GM21737 (cell line): Measurements from ENCODE around the gene NHERF2.

Experiments used
- ATAC-seq: cut with Tn5 transposase; IDR thresholded peaks from one replicate; pipeline ENCODE4 v1.9.1; 2021; ENCODE audit warnings: mild to moderate bottlenecking, moderate library complexity; ENCODE audit not compliant: unreplicated experiment

The NHERF2 gene

DNA sequence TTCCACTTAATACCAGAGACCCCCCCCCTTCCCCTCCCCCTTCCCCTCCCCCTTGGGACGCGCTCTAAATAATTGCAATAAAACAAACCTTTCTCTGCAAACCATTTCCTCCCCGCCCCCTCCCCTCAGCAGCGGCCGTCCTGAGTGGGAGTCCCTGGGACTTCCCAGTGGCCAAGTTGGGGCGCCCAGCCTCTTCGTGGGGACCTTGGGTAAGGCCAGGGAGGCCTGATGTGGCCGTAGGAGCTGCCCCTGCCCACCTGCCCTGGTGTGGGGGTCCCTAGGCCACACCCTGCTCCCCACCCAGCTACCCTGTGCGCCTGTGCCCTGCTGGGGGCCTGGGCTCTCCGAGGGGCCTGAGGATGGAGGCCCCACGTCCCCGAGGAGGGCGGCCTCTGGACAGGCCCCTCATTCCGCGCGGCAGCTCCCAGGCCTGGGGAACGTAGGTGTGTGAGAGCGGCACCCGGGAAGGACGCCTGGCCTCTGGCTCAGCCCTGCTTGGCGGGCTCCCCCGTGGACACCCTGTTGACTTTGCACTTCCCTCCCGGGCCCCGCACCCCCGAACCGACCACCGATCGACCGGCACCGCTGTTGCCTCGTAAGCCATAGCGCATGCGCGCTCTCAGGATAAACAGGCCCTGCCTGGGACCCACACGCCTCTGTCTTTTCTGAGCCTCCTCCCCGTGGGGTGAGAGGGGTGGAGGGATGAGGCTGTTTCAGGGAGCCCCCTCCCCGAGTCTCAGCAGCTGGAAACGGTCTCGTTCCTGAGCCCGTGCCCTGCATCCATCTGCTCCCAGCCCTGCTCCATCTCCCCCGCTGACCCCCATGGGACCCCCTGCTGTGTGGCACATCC lies 11.9 kb downstream of the NHERF2 start:
- no peak for ATAC-seq

DNA sequence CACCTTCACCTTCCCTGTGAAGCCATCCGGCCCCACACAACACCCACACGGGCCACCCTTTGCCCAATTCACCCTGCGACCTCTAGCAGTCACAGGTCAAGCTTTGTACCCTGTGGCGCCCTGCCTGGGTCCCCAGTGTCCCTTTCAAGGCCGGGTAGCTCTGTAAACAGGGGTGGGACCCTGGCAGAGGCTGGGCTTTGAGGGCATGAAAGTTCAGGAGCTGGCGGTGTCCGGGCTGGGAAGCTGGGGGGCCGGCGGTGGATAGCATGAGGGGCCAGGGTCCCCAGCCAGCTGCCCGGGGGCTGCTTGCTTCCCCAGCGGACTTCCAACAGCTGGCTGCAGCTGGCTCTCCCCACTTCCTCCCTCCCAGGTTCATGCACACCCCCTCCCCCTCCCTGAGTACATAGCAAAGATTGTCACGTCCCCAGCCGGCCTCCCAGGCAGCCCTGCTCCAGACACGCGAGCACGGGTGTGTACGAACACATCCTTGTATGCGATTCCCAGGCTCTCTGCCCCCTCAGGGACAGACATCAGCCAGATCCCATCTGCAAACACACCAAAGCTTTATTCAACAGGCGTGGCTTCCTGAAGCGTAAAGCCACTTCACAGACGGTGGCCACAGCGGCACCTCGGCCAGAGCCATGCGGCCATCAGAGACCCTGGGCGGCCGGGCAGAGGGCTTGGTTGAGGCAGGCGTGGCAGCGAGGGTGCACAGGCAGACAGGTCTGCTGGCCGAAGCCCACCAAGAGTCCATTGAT lies 12.8 kb downstream of the NHERF2 start:
- no peak for ATAC-seq

DNA sequence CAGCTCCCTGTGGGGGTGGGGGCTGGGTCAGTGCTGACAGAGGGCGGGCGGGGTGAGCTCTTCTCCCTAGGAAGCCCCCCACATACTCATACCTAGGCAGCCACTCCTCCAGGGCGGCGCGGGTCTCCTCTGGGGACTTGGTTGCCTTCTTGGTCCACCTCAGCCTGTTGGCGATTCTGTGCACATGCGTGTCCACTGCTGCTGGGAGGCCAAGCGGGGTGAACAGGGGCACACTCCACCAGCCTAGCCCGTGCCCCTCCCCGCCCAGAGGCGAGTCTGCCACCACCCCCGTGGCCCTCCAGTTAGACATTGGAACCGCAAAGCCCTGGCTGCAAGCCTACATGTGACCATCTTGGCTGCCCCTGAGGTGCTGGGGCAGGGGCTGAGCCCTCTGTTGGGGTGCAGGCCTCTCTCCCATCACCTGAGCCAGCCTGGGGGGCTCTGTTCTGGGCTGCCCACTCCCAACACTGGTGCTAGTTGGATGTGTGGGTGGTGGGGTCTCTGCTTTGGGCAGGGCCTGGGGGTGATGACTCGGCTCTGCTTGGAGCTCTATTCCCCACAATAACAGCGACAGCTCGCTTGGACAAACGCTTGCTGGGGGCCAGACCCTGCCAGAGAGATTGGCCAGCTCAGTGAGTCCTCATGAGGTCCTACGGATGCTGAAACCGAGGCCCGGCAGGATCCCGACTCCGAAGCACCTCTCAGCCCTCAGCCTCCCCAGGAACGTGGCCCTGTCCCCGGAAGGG lies 13.5 kb downstream of the NHERF2 start:
- ATAC-seq: no peak

DNA sequence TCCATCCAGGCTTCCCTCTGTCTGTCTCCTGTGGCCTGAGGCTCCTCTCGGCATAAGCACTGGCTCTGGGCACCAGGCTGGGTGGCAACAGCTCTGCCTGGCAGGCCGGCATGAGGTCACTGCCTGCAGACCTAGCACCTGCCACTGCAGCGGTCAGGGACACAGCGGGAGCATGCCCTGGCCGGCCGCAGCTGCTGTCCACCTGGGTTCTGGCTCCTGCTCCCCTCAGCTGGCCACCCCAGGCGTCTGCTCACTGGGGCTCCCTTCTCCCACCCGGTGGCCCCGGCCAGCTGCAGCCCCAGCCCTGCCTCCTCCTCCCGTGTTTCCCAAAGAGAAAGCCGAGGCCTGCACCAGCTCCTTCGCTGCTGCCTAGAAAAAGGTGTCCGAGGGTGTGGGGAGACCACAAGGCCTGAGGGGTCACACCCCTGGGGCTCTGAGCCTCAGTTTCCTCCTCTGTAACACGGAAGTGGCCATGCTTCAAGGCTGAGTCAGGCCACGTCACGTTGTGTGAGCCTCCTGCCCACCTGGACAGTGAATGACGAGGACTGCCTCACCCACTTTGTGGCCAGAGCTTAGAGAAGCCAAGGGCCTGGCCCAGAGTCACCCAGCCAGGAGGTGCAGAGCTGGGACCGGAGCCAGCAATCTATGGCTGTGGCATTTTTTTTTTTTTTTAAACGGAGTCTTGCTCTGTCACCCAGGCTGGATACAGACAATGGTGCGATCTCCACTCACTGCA lies 14.3 kb downstream of the NHERF2 start:
- no peak for ATAC-seq

DNA sequence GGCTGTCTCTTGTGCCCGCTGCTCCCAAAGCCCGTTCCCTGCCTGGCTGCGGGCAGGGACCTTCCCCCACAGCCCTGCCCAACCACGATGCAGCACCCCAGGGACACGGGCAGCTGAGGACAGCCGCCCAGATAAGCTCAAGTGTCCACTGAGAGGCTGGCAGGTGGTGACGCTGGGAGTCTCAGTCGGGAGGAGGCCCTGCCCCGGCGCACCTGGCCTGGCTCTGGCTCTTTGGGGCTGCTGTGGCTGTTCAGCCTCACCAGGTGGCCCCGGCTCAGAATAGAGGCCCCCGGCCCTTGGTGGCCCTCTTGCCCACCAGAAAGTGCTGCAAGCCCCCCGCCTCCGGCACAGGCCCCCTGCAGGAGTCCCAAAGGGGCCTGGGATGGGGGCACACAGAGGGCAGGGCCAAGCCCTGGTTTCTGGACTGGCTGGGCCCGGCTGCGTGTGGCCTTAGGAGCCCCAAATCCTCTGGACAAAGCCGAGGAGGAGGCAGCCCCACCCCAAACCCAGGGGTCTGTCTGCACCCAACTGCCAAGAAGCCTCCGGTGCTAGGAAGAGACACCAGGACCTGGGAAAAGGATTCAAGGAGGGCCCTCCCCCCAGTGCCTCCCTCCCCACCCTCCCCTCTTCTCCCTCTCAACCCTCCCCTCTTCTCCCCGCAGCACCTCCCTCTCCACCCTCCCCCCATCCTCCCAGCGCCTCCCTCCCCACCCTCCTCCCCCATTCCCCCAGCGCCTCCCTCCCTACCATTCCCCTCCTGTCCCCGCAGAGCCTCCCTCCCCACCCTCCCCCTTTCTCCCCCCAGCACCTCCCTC lies 15.7 kb downstream of the NHERF2 start:
- no peak for ATAC-seq

DNA sequence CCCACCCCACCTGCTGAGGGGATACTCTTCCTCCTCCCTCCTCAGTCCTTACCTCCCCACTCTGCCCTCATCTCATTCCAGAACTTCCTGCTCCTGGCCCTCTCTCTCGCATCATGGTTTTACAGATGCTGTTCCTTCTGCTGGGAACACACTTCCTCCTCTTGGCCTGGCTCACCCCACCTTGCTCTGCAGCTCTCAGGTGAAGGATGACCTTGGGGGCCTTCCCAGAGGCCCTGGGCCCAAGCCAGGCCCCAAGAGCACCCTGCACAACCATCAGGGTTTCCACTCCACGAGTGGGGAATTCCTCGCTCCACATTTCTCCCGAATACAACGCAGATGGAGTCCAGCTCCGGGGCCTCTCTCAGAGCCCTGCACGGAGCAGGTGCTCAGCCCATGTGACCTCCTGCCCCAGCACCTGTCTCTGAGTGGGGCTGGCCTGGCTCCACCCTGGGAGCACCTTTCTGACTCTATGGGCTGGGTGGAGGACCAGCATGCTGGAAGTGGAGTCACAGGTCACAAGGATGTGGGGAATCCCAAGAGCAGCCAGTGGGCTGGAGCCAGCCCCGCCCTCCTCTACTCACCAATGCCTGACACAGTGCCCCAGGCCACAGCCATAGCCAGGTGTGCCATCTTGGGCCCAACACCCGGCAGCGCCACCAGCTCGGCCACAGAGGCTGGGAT lies 16.4 kb downstream of the NHERF2 start:
- no peak for ATAC-seq

DNA sequence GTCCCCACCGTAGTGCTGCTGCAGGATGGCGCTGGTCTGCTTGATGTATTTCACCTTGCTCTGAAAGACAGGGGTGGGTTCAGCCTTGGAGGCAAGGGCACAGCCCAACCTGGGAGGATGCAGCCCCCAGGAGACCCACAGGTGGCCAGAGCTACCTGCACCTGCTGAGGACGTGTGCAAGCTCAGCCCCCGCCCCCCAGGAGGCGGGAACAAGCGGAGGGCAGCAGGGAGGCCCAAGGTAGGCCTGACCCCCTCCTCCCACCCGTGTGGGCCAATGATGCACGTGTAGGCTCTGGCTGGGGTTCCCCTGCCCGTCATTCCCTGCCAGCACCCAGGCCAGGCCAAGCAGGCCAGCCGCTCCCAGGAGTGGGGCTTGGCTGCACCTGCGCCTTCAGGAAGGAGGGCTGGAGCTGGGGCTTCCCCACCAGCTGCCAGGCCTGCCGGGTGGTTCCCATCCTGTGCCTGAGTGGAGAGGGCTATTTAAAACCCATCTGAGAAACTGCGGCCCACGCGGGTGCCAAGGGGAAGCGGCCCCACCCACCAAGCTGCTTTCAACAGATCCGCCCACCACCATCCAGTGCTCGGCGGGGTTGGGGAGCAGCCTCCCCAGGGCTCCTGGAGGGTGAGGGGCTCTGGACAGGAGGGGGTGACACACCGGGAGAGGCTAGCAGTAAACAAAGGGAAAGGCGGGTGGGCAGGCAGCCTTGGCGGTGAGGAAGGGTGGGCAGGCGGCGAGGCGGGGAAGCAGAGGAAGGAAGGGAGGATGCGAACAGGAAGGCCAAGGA lies 17.2 kb downstream of the NHERF2 start:
- ATAC-seq: no peak

DNA sequence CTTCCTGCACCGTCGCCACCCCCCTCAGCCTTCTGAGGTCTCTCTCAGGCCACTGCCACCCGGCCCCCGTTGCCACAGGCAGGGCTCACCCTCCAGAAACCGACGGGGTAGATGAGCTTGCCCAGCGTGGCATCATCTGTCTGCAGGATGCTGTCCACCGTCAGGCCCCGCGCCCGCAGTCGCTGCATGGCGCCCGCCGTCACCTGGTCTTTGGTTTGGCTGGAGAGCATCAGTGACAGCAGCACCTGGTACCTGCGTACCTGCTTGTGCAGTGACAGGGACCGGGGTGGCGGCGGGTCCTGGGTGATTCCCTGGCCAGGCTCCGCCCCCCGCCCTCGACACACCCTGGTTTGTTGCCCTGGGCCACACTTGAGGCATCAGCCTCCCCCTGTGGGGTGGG lies 17.8 kb downstream of the NHERF2 start:
- no peak for ATAC-seq

DNA sequence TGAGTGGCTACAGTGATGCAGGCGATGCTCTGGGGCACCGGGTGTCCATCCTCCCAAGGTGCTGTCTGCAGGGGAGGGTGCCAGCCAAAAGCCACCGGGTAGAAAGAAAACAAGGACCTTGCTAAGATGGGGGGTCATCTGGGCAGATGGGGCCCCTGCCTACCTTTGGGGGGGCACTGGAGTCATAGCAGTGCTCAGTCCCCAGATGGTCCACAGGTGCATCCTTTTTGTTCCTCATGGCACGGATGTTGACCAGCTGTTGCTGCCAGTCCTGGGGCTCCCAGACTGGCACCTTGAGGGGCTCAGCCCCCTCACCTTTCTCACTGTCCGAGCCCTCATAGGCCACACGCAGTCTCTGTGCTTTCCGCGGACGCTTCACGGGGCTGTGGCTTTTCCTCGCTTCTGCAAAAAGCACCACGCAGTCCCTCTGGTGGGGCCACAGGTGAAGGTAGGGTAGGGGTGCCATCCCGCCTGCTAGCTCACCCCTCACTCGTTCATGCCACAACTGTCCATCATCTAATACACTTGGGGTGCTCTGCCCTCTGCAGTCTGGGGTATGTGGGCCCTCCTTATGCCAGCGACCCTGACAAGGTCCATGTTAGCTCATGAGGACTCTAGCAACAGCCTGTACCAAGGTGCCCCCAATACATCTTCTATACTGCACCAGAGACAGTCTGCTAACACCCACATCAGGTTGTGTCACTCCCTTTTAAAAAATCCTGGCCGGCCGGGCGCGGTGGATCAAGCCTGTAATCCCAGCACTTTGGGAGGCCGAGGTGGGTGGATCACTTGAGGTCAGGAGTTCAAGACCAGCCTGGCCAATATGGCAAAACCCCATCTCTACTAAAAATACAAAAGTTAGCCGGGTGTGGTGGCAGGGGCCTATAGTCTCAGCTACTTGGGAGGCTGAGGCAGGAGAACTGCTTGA lies 19.5 kb downstream of the NHERF2 start:
- ATAC-seq: no peak

DNA sequence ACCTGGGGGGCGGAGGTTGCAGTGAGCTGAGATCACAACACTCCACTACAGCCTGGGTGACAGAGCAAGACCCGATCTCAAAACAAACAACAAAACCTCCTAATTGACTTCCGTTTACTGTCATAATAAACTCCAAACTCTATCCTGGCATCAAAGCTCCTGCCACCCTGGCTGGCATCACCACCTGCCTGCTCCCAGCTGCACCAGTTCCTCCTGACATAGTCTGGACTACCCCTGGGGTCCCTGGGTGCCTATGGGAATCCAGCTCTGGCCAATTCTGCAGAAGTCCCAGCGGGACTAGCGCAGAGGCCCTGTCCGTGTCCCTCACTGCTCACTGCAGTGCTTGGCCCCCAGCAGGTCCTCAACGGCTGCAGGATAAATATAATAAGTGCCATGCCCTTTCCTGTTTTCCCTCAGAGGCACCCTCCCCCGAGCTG lies 20.2 kb downstream of the NHERF2 start:
- ATAC-seq: no peak

DNA sequence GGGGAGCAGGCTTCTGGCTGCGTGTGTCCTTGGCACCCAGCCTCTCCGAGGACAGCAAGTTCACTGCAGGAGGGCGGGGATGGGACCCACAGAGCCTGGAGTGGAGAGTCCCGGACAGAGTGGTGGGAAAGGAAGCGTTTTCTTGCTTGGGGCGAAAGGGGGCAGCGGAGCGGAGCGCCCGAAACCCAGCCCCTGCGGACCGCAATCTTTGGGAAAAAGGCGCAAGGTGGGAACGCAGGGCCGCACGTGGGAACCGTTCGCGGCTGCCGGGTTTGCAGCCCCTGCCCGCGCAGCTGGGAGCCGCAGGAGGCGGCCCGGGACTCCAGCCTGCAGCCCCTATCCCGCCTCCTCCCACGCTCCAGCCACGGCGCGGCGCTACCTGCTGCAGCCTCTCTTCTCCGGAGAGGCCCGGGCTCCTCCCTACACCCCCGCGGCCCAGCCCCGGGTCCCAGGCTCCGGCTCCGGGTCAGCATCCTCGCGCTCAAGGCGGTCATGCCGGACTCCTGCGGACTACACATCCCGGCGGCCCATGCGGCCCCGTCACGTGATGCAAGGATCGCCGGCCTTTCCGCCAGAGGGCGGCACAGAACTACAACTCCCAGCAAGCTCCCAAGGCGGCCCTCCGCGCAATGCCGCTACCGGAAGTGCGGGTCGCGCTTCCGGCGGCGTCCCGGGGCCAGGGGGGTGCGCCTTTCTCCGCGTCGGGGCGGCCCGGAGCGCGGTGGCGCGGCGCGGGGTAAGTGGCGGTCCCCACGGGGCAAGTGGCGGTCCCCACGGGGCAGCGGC lies 20.8 kb downstream of the NHERF2 start, which contains the start of the genes NTHL1 and TSC2:
Gene NTHL1, minus strand, starts transcription at position 505 of the 786 bp plus-strand sequence. Its CDS starts 11 bp downstream, at position 494.
Gene TSC2, plus strand, starts transcription at position 656 of the 786 bp plus-strand sequence. CDS start 631 bp downstream, outside the sequence.
- ATAC-seq: peak; percentile 85

DNA sequence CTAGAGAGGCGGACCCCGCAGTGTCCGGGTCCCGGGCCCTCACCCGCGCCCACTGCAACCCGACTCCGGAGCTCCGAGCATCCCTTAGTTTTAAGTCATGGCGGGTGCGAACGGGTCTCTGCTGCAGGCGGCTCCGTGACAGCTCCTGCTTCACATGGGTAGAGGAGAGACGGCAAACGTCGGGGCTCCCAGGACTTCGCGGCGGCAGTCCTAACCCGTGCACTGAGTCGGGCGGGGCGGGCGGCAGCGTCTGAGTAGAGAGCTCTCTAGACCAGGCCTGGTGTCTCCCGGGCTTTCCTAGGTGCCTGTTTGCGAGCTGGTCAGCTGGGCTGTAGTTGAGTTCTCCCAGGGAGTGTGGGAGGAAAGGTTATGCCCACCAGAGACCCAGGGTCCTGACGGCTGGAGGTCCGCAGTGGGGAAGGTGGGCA lies 21.4 kb downstream of the NHERF2 start:
- no peak for ATAC-seq

DNA sequence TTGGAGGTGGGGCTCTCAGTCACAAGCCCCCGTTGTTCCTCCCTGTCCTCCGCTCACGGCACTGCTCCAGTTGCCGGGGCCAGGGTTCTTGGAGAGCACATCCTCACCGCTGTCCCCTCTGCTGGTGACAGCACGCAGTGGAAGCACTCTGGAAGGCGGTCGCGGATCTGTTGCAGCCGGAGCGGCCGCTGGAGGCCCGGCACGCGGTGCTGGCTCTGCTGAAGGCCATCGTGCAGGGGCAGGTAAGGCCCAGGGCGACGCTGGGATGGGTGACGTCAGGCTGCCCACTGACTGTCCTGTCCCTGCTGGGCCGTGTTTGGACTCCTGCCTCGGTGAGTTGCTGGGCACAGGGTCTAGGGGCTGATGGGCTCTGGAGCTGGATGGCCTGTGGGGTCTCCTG lies 26.5 kb downstream of the NHERF2 start:
- no peak for ATAC-seq

DNA sequence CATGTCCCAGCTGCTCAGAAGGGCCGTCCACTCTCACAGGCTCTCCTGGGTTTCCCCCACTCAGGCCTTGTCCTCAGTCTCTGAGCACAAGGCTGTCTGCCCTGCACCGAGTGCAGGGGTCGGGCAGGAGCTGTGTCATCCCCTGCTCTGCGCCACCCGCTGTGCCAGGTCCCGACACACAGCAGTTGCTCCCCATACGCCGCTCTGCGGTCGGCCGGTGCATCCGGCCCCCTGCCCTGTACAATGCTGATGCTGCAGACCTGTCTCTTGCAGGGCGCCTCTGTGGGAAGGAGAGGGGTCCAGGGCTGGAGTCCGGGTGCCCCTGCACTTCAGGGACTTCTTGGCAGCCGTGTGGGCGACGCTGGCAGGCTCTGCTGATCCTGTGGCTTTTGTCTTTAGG lies 27.2 kb downstream of the NHERF2 start:
- no peak for ATAC-seq

DNA sequence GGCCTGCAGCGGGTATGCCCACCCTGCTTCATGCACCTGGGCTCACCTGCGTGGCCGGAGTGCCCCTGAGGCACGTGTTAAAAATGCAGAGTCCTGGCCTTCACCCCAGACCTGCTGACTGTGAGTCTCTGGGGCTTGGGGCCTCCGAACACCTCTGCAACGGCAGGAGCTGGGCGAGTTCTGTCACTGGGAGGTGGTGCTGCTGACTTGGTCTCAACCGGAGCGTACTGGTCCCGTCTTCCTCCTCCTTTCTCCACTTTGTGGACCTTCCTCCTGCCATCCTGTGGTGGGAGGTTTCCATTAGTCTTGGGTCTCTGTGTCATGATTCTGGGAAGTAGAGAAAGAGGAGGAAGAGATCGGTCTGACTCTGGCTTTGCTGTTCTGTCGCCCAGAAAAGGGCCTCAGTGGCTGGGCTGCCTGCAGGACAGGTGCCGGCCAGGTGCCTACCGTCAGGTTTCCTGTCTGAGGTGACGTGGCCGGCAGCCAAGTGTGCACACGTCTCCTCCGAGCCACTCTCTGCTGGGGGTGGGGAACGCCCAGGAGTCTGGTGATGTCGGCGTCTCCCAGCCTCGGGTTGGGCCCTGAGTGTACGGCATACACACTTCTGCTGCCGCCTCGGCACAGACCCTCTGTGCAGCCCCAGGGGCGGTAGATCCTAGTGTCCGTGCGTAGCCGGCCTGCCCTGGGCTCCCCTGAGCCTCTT lies 28.0 kb downstream of the NHERF2 start:
- ATAC-seq: no peak

DNA sequence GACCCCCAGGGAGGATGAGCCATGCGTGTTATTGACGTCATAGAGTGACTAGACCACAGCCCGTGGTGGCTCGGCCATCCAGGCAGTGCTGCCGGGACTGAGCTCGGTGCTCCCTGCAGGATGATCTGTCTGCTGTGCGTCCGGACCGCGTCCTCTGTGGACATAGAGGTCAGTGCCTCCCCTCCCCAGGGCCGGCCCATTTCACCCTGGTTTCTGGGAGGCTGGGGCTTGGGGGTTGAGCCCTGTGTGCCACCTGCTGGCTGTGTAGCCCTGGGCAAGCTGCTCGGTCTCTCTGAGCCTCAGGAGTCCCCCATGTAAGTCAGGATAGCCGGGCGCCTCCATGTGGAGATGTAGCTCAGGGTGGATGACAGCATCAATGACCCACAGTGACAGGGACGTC lies 29.4 kb downstream of the NHERF2 start:
- ATAC-seq: no peak
